GM12891 (cell line): ENCODE data around the gene STX1B.

ENCODE experiments used
- PAX5 ChIP-seq: IDR thresholded peaks from 2 replicates; pipeline ENCODE4 v1.6.1; 2011; ENCODE audit warnings: low read length, moderate library complexity, mild to moderate bottlenecking; ENCODE audit not compliant: insufficient read depth, severe bottlenecking
- POLR2A ChIP-seq: IDR thresholded peaks from 2 replicates; pipeline ENCODE4 v1.6.1; 2011; ENCODE audit warnings: low read depth, low read length, control low read depth
- POLR2AphosphoS5 ChIP-seq: IDR thresholded peaks from 2 replicates; pipeline ENCODE4 v1.6.1; 2011; ENCODE audit warnings: low read depth, low read length, control low read depth
- SPI1 ChIP-seq: IDR thresholded peaks from 2 replicates; pipeline ENCODE4 v1.6.1; 2011; ENCODE audit warnings: low read depth, low read length, control low read depth
- TAF1 ChIP-seq: IDR thresholded peaks from 2 replicates; pipeline ENCODE4 v1.6.1; 2011; ENCODE audit warnings: low read depth, low read length, control low read depth

DNA sequence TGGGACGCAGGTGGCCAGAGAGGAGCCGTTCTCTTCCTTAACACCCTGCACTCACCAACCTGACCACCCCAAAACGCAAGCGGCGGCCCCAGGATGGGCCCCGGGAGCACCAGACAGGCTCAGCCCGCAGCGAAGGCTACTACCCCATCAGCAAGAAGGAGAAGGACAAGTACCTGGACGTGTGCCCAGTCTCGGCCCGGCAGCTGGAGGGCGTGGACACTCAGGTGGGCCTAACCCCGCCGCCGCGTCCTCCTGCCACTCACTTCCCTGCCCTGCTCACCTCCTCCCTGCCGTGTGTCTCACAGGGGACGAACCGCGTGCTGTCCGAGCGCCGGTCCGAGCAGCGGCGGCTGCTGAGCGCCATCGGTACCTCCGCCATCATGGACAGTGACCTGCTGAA is 30.0 kb downstream of the STX1B start:
- TF ChIP-seq POLR2A (no peak), TAF1 (no peak), POLR2AphosphoS5 (no peak), PAX5 (no peak), SPI1 (no peak)
